Naive B cell (primary cell): ENCODE results near the gene FGF9. TPM values are rescaled to one million over a fixed set of nuclear protein-coding genes. Genes with fewer than 3 reads are reported as not detected.

Source experiments
- ATAC-seq, 2 donors: fragments of 150-1000 bp; cut with Tn5 transposase; 2 replicates each; pipeline ENCODE4 v1.10.0; 2021; ENCODE audit warnings: low read depth in 2 of 2, mild to moderate bottlenecking in 2 of 2, moderate library complexity in 2 of 2
- DNase-seq: peaks from one replicate; pipeline ENCODE4 v3.0.0; 2022
- H3K27ac Mint-ChIP-seq, 6 donors: one replicate each; pipeline ENCODE4 v1.8.0; 2020 to 2022; ENCODE audit warnings: mild to moderate bottlenecking in 6 of 6, mixed read lengths in 6 of 6, moderate library complexity in 5 of 6, inconsistent platforms in 2 of 6
- H3K27me3 Mint-ChIP-seq, 3 donors: one replicate each; pipeline ENCODE4 v1.8.0; 2021 to 2022; ENCODE audit warnings: mixed read lengths in 3 of 3, mild to moderate bottlenecking in 1 of 3
- H3K36me3 Mint-ChIP-seq, 2 donors: one replicate each; pipeline ENCODE4 v1.8.0; 2020 to 2022; ENCODE audit warnings: mixed read lengths in 2 of 2, inconsistent platforms in 1 of 2, mild to moderate bottlenecking in 1 of 2
- H3K4me1 Mint-ChIP-seq, 3 donors: one replicate each; pipeline ENCODE4 v1.8.0; 2020 to 2022; ENCODE audit warnings: mixed read lengths in 3 of 3, inconsistent platforms in 1 of 3, mild to moderate bottlenecking in 1 of 3, moderate library complexity in 1 of 3
- H3K4me3 Mint-ChIP-seq, 8 donors: one replicate each; pipeline ENCODE4 v1.8.0; 2020 to 2022; ENCODE audit warnings: mild to moderate bottlenecking in 8 of 8, mixed read lengths in 8 of 8, moderate library complexity in 8 of 8, inconsistent platforms in 2 of 8
- H3K9me3 Mint-ChIP-seq, 7 donors: one replicate each; pipeline ENCODE4 v1.8.0; 2020 to 2022; ENCODE audit warnings: mixed read lengths in 7 of 7, mild to moderate bottlenecking in 5 of 7, inconsistent platforms in 2 of 7, moderate library complexity in 1 of 7
- polyA plus RNA-seq, 6 donors: library from polyadenylated mRNA; unstranded; fragments of 300-500 nt; fragmentation: Illumina TruSeq; gene quantifications; one replicate each; pipeline ENCODE4 v1.2.3, GENCODE V29; 2021; ENCODE audit warnings: low read depth in 6 of 6

The FGF9 gene
- polyA plus RNA-seq, 6 donors from 2014 or later = 0.11 to 0.64 (median 0.33) TPM

- Mint-ChIP-seq H3K4me3 (peak overlapping the region; percentile 88 to 95 (median 93)), H3K27me3 (peaks cover 31 to 45% (median 37%) of the 10 kb centered on the region in 3 donors)
Measured at GRCh38 chr13:21668732-21669275, 2.1 kb upstream of the FGF9 start.

GRCh38 chr13:21670006-21670882 is 629 bp upstream of the FGF9 start:
- Mint-ChIP-seq H3K27ac (peak overlapping the region; percentile 24 to 92 (median 63)), H3K36me3 (no peaks in the 10 kb centered on the region), H3K27me3 (peaks cover 32 to 45% (median 39%) of the 10 kb centered on the region in 3 donors), H3K9me3 (peaks cover 0 to 2% (median 0%) of the 10 kb centered on the region in 7 donors), H3K4me3 (peak overlapping the region; percentile 88 to 96 (median 93)), H3K4me1 (peaks cover 33 to 51% (median 46%) of the 10 kb centered on the region in 3 donors)
- DNase-seq (peak; percentile 61), ATAC-seq (peak; percentile 37 to 40)

More at GRCh38 chr13:21668732-21669275, 2.1 kb upstream of the FGF9 start:
- Mint-ChIP-seq H3K27ac (peak overlapping the region in 5 of 6 donors; percentile 16 to 92 (median 67)), H3K36me3 (no peaks in the 10 kb centered on the region), H3K4me1 (peaks cover 25 to 47% (median 42%) of the 10 kb centered on the region in 3 donors), H3K9me3 (peaks cover 0 to 2% (median 0%) of the 10 kb centered on the region in 7 donors)
- ATAC-seq (peak in 1 of 2 donors; percentile 28), DNase-seq (no peak)

- peaks cover 0 to 2% (median 0%) of the 10 kb centered on the region in 7 donors for H3K9me3 Mint-ChIP-seq
- DNase-seq = no peak
- H3K4me1 Mint-ChIP-seq = peaks cover 33 to 52% (median 51%) of the 10 kb centered on the region in 3 donors
- peak overlapping the region; percentile 88 to 96 (median 93) for H3K4me3 Mint-ChIP-seq
- ATAC-seq = no peak
- peak overlapping the region in 2 of 6 donors; percentile 69 to 81 for H3K27ac Mint-ChIP-seq
- H3K27me3 Mint-ChIP-seq = peaks cover 45 to 57% (median 52%) of the 10 kb centered on the region in 3 donors
- no peaks in the 10 kb centered on the region for H3K36me3 Mint-ChIP-seq
Measured at GRCh38 chr13:21671620-21672286, 880 bp downstream of the FGF9 start.

- Mint-ChIP-seq H3K27ac (no peak overlapping the region), H3K36me3 (no peaks in the 10 kb centered on the region), H3K27me3 (peaks cover 46 to 57% (median 52%) of the 10 kb centered on the region in 3 donors), H3K9me3 (peaks cover 0 to 2% (median 0%) of the 10 kb centered on the region in 7 donors), H3K4me3 (peak overlapping the region in 7 of 8 donors; percentile 42 to 93 (median 88)), H3K4me1 (peaks cover 33 to 52% (median 51%) of the 10 kb centered on the region in 3 donors)
- no peak for DNase-seq
- no peak for ATAC-seq
Measured at GRCh38 chr13:21672287-21672680, 1.4 kb downstream of the FGF9 start.

- H3K36me3 Mint-ChIP-seq = no peaks in the 10 kb centered on the region
- H3K4me1 Mint-ChIP-seq = peaks cover 33 to 52% (median 51%) of the 10 kb centered on the region in 3 donors
- H3K27ac Mint-ChIP-seq = peak overlapping the region in 1 of 6 donors; percentile 30
- peaks cover 0 to 2% (median 0%) of the 10 kb centered on the region in 7 donors for H3K9me3 Mint-ChIP-seq
- no peak for DNase-seq
- no peak for ATAC-seq
- H3K4me3 Mint-ChIP-seq = peak overlapping the region; percentile 80 to 93 (median 89)
- H3K27me3 Mint-ChIP-seq = peaks cover 43 to 58% (median 52%) of the 10 kb centered on the region in 3 donors
Measured at GRCh38 chr13:21672796-21673538, 2.1 kb downstream of the FGF9 start.

GRCh38 chr13:21673539-21673788 is 2.6 kb downstream of the FGF9 start:
- peak; percentile 53 for DNase-seq
- peak; percentile 22 to 29 for ATAC-seq
- Mint-ChIP-seq H3K36me3 (no peaks in the 10 kb centered on the region), H3K4me1 (peaks cover 33 to 50% (median 48%) of the 10 kb centered on the region in 3 donors), H3K27me3 (peaks cover 45 to 57% (median 53%) of the 10 kb centered on the region in 3 donors), H3K4me3 (peak overlapping the region; percentile 80 to 93 (median 89)), H3K27ac (peak overlapping the region in 1 of 6 donors; percentile 30), H3K9me3 (peaks cover 0 to 2% (median 0%) of the 10 kb centered on the region in 7 donors)

GRCh38 chr13:21673789-21674489 is 3.1 kb downstream of the FGF9 start:
- peak; percentile 54 for DNase-seq
- peak overlapping the region in 1 of 6 donors; percentile 90 for H3K27ac Mint-ChIP-seq
- H3K4me1 Mint-ChIP-seq = peaks cover 28 to 45% (median 44%) of the 10 kb centered on the region in 3 donors
- H3K36me3 Mint-ChIP-seq = no peaks in the 10 kb centered on the region
- H3K4me3 Mint-ChIP-seq = peak overlapping the region; percentile 83 to 93 (median 90)
- peaks cover 0 to 2% (median 0%) of the 10 kb centered on the region in 7 donors for H3K9me3 Mint-ChIP-seq
- peak; percentile 19 to 26 for ATAC-seq
- peaks cover 45 to 53% (median 48%) of the 10 kb centered on the region in 3 donors for H3K27me3 Mint-ChIP-seq

GRCh38 chr13:21674490-21675009 is 3.7 kb downstream of the FGF9 start:
- ATAC-seq (no peak), DNase-seq (peak; percentile 19)
- peaks cover 0 to 2% (median 0%) of the 10 kb centered on the region in 7 donors for H3K9me3 Mint-ChIP-seq
- peak overlapping the region; percentile 82 to 93 (median 90) for H3K4me3 Mint-ChIP-seq
- no peaks in the 10 kb centered on the region for H3K36me3 Mint-ChIP-seq
- peaks cover 22 to 41% (median 38%) of the 10 kb centered on the region in 3 donors for H3K4me1 Mint-ChIP-seq
- peaks cover 42 to 47% (median 42%) of the 10 kb centered on the region in 3 donors for H3K27me3 Mint-ChIP-seq
- H3K27ac Mint-ChIP-seq = no peak overlapping the region

- peak; percentile 31 for DNase-seq
- peaks cover 0 to 2% (median 0%) of the 10 kb centered on the region in 7 donors for H3K9me3 Mint-ChIP-seq
- peak in 1 of 2 donors; percentile 8 for ATAC-seq
- H3K4me3 Mint-ChIP-seq = peak overlapping the region; percentile 69 to 93 (median 88)
- H3K27me3 Mint-ChIP-seq = peaks cover 42 to 46% (median 42%) of the 10 kb centered on the region in 3 donors
- H3K4me1 Mint-ChIP-seq = peaks cover 20 to 40% (median 33%) of the 10 kb centered on the region in 3 donors
- no peaks in the 10 kb centered on the region for H3K36me3 Mint-ChIP-seq
- H3K27ac Mint-ChIP-seq = no peak overlapping the region
Measured at GRCh38 chr13:21675095-21675991, 4.5 kb downstream of the FGF9 start.

- no peak for DNase-seq
- H3K36me3 Mint-ChIP-seq = no peaks in the 10 kb centered on the region
- H3K27ac Mint-ChIP-seq = no peak overlapping the region
- peaks cover 0 to 2% (median 0%) of the 10 kb centered on the region in 7 donors for H3K9me3 Mint-ChIP-seq
- peak overlapping the region in 4 of 8 donors; percentile 33 to 88 (median 83) for H3K4me3 Mint-ChIP-seq
- no peak for ATAC-seq
- peaks cover 42 to 46% (median 44%) of the 10 kb centered on the region in 3 donors for H3K27me3 Mint-ChIP-seq
- peaks cover 15 to 28% (median 22%) of the 10 kb centered on the region in 3 donors for H3K4me1 Mint-ChIP-seq
Measured at GRCh38 chr13:21676611-21677021, 5.7 kb downstream of the FGF9 start.

GRCh38 chr13:21677075-21677623 is 6.3 kb downstream of the FGF9 start:
- DNase-seq = no peak
- Mint-ChIP-seq H3K27me3 (peaks cover 41 to 46% (median 41%) of the 10 kb centered on the region in 3 donors), H3K36me3 (no peaks in the 10 kb centered on the region), H3K4me1 (peaks cover 12 to 23% (median 17%) of the 10 kb centered on the region in 3 donors), H3K27ac (no peak overlapping the region), H3K9me3 (peaks cover 0 to 2% (median 0%) of the 10 kb centered on the region in 7 donors), H3K4me3 (peak overlapping the region in 1 of 8 donors; percentile 88)
- ATAC-seq = no peak
